Measurements from ENCODE around the gene UBE2J1.
A peak's percentile ranks its signal among the peaks of the same experiment; 100 is the strongest.

The UBE2J1 gene

GRCh38 chr6:89323511-89323971 lies 29.0 kb downstream of the UBE2J1 start:
- Histone ChIP-seq H3K4me3 (ENCODE audit: insufficient read depth, low read depth, low read length) (no peak overlapping the region), H3K9me3 (ENCODE audit: control insufficient read depth, low read length) (peaks cover 3% of the 10 kb centered on the region), H3K27ac (ENCODE audit: insufficient read depth, low read depth, low read length, poor library complexity, severe bottlenecking) (no peak overlapping the region), H3K27me3 (ENCODE audit: control insufficient read depth, insufficient read depth, low read length, poor library complexity, severe bottlenecking) (no peaks in the 10 kb centered on the region), H3K36me3 (ENCODE audit: control insufficient read depth, insufficient read depth, low read length) (no peaks in the 10 kb centered on the region), H3K4me1 (ENCODE audit: control insufficient read depth, insufficient read depth, low read length) (no peaks in the 10 kb centered on the region)
- 93% methylated on average over 3 of the region's 3 CpGs for WGBS, 2 experiments

- no peak overlapping the region for H3K27ac ChIP-seq (ENCODE audit: insufficient read depth, low read depth, low read length, poor library complexity, severe bottlenecking)
These were observed 31.2 kb downstream of the UBE2J1 start for GRCh38 chr6:89321131-89321970.

DNA sequence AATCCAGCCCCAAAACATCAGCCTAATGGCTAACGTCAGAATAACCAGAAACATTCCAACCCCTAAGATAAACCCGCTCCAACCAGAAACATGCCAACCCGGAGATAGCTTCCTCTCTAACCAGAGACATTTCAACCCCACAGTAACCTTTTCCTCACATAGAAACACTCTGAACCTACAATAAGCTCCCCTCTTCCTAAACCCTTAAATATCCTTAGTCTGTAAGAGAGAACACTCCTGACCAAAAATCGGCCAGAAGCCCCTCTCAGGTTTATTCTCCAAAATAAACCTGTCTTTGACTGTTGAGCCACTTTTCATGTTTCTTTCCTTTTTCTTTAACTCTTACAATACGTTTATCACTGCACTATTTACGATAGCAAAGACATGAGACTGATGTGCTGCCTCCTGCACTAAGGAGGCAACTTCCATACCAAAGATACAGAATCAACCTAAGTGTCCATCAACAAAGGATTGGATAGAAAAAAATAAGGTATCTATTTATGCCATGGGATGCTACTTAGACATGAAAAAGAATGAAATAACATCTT lies 32.4 kb downstream of the UBE2J1 start:
- Histone ChIP-seq H3K4me3 (ENCODE audit: insufficient read depth, low read depth, low read length) (no peak overlapping the region), H3K4me1 (ENCODE audit: control insufficient read depth, insufficient read depth, low read length) (no peaks in the 10 kb centered on the region), H3K27ac (ENCODE audit: insufficient read depth, low read depth, low read length, poor library complexity, severe bottlenecking) (no peak overlapping the region), H3K36me3 (ENCODE audit: control insufficient read depth, insufficient read depth, low read length) (no peaks in the 10 kb centered on the region), H3K27me3 (ENCODE audit: control insufficient read depth, insufficient read depth, low read length, poor library complexity, severe bottlenecking) (no peaks in the 10 kb centered on the region), H3K9me3 (ENCODE audit: control insufficient read depth, low read length) (peaks cover 3% of the 10 kb centered on the region)
- 95 to 96% methylated on average over 6 of the region's 6 CpGs for WGBS, 2 experiments

More at GRCh38 chr6:89321131-89321970, 31.2 kb downstream of the UBE2J1 start:
- H3K9me3 ChIP-seq (ENCODE audit: control insufficient read depth, low read length), result peaks cover 3% of the 10 kb centered on the region
- H3K4me3 ChIP-seq (ENCODE audit: insufficient read depth, low read depth, low read length), result no peak overlapping the region
- H3K36me3 ChIP-seq (ENCODE audit: control insufficient read depth, insufficient read depth, low read length), result no peaks in the 10 kb centered on the region
- no peaks in the 10 kb centered on the region for H3K27me3 ChIP-seq (ENCODE audit: control insufficient read depth, insufficient read depth, low read length, poor library complexity, severe bottlenecking)
- 89 to 90% methylated on average over 8 of the region's 9 CpGs for WGBS, 2 experiments
- no peaks in the 10 kb centered on the region for H3K4me1 ChIP-seq (ENCODE audit: control insufficient read depth, insufficient read depth, low read length)

- H3K27me3 ChIP-seq (ENCODE audit: control insufficient read depth, insufficient read depth, low read length, poor library complexity, severe bottlenecking), result no peaks in the 10 kb centered on the region
- no peak overlapping the region for H3K4me3 ChIP-seq (ENCODE audit: insufficient read depth, low read depth, low read length)
- peaks cover 10% of the 10 kb centered on the region for H3K4me1 ChIP-seq (ENCODE audit: control insufficient read depth, insufficient read depth, low read length)
- no peaks in the 10 kb centered on the region for H3K36me3 ChIP-seq (ENCODE audit: control insufficient read depth, insufficient read depth, low read length)
- no peak overlapping the region for H3K27ac ChIP-seq (ENCODE audit: insufficient read depth, low read depth, low read length, poor library complexity, severe bottlenecking)
- peaks cover 3% of the 10 kb centered on the region for H3K9me3 ChIP-seq (ENCODE audit: control insufficient read depth, low read length)
These were observed 35.5 kb downstream of the UBE2J1 start for GRCh38 chr6:89317067-89317466.

- no peak within 1 kb of the TSS for H3K4me3 ChIP-seq (ENCODE audit: insufficient read depth, low read depth, low read length)
- WGBS, 2 experiments, result 89 to 96% methylated on average over 6 of the region's 6 CpGs
- H3K27ac ChIP-seq (ENCODE audit: insufficient read depth, low read depth, low read length, poor library complexity, severe bottlenecking), result no peak within 1 kb of the TSS
- H3K27me3 ChIP-seq (ENCODE audit: control insufficient read depth, insufficient read depth, low read length, poor library complexity, severe bottlenecking), result no peaks in the 10 kb centered on the region
- peaks cover 18% of the 10 kb centered on the region for H3K4me1 ChIP-seq (ENCODE audit: control insufficient read depth, insufficient read depth, low read length)
- no peaks in the 10 kb centered on the region for H3K36me3 ChIP-seq (ENCODE audit: control insufficient read depth, insufficient read depth, low read length)
- no peaks in the 10 kb centered on the region for H3K9me3 ChIP-seq (ENCODE audit: control insufficient read depth, low read length)
These were observed 37.2 kb downstream of the UBE2J1 start, which contains the start of gene GABRR2 for GRCh38 chr6:89315249-89315885. TSS of gene GABRR2 (minus strand) at chr6:89315299. CDS start at chr6:89315165, 134 bp downstream.

- H3K4me3 ChIP-seq (ENCODE audit: insufficient read depth, low read depth, low read length), result no peak overlapping the region
- no peaks in the 10 kb centered on the region for H3K36me3 ChIP-seq (ENCODE audit: control insufficient read depth, insufficient read depth, low read length)
- no peaks in the 10 kb centered on the region for H3K9me3 ChIP-seq (ENCODE audit: control insufficient read depth, low read length)
- WGBS, 2 experiments, result 91 to 94% methylated on average over 7 of the region's 7 CpGs
- H3K27me3 ChIP-seq (ENCODE audit: control insufficient read depth, insufficient read depth, low read length, poor library complexity, severe bottlenecking), result no peaks in the 10 kb centered on the region
- H3K27ac ChIP-seq (ENCODE audit: insufficient read depth, low read depth, low read length, poor library complexity, severe bottlenecking), result no peak overlapping the region
- H3K4me1 ChIP-seq (ENCODE audit: control insufficient read depth, insufficient read depth, low read length), result peaks cover 18% of the 10 kb centered on the region
These were observed 37.8 kb downstream of the UBE2J1 start for GRCh38 chr6:89314692-89315091.

- Histone ChIP-seq H3K4me3 (ENCODE audit: insufficient read depth, low read depth, low read length) (no peak overlapping the region), H3K4me1 (ENCODE audit: control insufficient read depth, insufficient read depth, low read length) (peaks cover 18% of the 10 kb centered on the region), H3K27me3 (ENCODE audit: control insufficient read depth, insufficient read depth, low read length, poor library complexity, severe bottlenecking) (no peaks in the 10 kb centered on the region), H3K36me3 (ENCODE audit: control insufficient read depth, insufficient read depth, low read length) (no peaks in the 10 kb centered on the region), H3K9me3 (ENCODE audit: control insufficient read depth, low read length) (no peaks in the 10 kb centered on the region), H3K27ac (ENCODE audit: insufficient read depth, low read depth, low read length, poor library complexity, severe bottlenecking) (no peak overlapping the region)
- WGBS, 2 experiments, result 89 to 92% methylated on average over 1 of the region's 1 CpG
These were observed 39.5 kb downstream of the UBE2J1 start for GRCh38 chr6:89313006-89313405.

DNA sequence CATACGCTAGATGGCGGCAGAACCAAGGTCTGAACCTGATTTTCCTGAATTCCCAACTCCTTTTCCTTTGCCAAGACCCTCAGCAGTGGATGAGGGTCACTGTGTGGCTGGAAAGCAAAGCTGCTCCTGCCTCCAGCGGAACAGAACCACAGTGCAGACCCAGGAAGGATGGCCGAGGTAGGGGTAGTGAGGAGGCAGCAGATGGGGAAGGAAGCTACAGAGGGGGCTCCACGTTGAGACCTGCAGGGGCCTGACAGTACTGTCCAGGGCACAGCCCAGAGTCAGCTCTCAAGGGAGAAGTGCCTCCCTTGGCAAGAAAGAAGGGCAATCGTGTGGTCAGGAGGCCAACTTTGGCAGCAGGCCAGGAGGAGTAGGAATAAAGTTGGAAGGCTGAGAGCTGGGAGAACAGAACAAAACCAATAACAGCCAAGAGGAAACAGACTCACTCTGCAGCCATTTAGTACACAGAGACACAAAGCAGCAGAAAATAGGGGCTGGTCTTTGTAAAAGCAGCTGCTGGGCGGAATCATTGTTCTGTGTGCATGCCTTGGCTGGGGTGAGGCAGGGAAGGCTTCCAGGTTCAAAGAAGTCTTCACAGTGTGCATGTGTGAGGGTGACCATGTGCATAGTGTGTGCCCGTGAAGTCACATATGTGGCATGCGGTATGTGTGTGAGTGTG lies 40.5 kb downstream of the UBE2J1 start:
- Histone ChIP-seq H3K27me3 (ENCODE audit: control insufficient read depth, insufficient read depth, low read length, poor library complexity, severe bottlenecking) (no peaks in the 10 kb centered on the region), H3K9me3 (ENCODE audit: control insufficient read depth, low read length) (no peaks in the 10 kb centered on the region), H3K4me3 (ENCODE audit: insufficient read depth, low read depth, low read length) (no peak overlapping the region), H3K4me1 (ENCODE audit: control insufficient read depth, insufficient read depth, low read length) (peaks cover 18% of the 10 kb centered on the region), H3K27ac (ENCODE audit: insufficient read depth, low read depth, low read length, poor library complexity, severe bottlenecking) (peak overlapping the region; percentile 60), H3K36me3 (ENCODE audit: control insufficient read depth, insufficient read depth, low read length) (no peaks in the 10 kb centered on the region)
- 56 to 59% methylated on average over 9 of the region's 9 CpGs for WGBS, 2 experiments

- no peaks in the 10 kb centered on the region for H3K9me3 ChIP-seq (ENCODE audit: control insufficient read depth, low read length)
- no peaks in the 10 kb centered on the region for H3K36me3 ChIP-seq (ENCODE audit: control insufficient read depth, insufficient read depth, low read length)
- H3K4me1 ChIP-seq (ENCODE audit: control insufficient read depth, insufficient read depth, low read length), result peaks cover 18% of the 10 kb centered on the region
- WGBS, 2 experiments, result 47 to 52% methylated on average over 5 of the region's 5 CpGs
- no peak overlapping the region for H3K4me3 ChIP-seq (ENCODE audit: insufficient read depth, low read depth, low read length)
- peak overlapping the region; percentile 60 for H3K27ac ChIP-seq (ENCODE audit: insufficient read depth, low read depth, low read length, poor library complexity, severe bottlenecking)
- H3K27me3 ChIP-seq (ENCODE audit: control insufficient read depth, insufficient read depth, low read length, poor library complexity, severe bottlenecking), result no peaks in the 10 kb centered on the region
These were observed 41.0 kb downstream of the UBE2J1 start for GRCh38 chr6:89311530-89311852.

GRCh38 chr6:89310929-89311328 lies 41.6 kb downstream of the UBE2J1 start:
- no peaks in the 10 kb centered on the region for H3K36me3 ChIP-seq (ENCODE audit: control insufficient read depth, insufficient read depth, low read length)
- 79 to 83% methylated on average over 11 of the region's 11 CpGs for WGBS, 2 experiments
- H3K27ac ChIP-seq (ENCODE audit: insufficient read depth, low read depth, low read length, poor library complexity, severe bottlenecking), result no peak overlapping the region
- no peak overlapping the region for H3K4me3 ChIP-seq (ENCODE audit: insufficient read depth, low read depth, low read length)
- peaks cover 18% of the 10 kb centered on the region for H3K4me1 ChIP-seq (ENCODE audit: control insufficient read depth, insufficient read depth, low read length)
- H3K9me3 ChIP-seq (ENCODE audit: control insufficient read depth, low read length), result no peaks in the 10 kb centered on the region
- no peaks in the 10 kb centered on the region for H3K27me3 ChIP-seq (ENCODE audit: control insufficient read depth, insufficient read depth, low read length, poor library complexity, severe bottlenecking)

All from ectodermal cell (in vitro differentiated cells).